ENCODE results near the gene ILK.

Gene ILK

DNA sequence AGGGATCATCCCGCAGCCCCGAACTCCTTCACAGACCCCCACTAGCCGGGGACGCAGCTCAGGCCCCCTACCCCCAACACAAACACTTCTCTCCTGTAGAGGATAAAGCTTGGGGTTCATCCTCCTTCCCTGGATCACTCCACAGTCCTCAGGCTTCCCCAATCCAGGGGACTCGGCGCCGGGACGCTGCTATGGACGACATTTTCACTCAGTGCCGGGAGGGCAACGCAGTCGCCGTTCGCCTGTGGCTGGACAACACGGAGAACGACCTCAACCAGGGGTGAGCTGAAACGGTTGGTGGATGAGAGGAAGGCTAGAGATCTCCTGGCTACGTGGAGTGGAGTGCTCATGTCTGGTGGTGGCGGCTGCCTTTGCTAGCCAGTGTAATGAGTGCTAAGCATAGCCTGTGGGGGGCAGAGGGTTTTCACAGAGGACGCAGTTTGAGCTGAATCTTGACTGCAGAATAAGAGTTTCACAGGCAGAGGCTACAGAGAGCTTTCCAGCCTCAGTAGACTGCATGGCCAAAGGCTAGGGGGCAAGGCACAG lies 580 bp downstream of the ILK start:
- Histone ChIP-seq H3K27ac (peak overlapping the region; percentile 80), H3K36me3 (peaks cover 48% of the 10 kb centered on the region), H3K4me1 (peaks cover 52% of the 10 kb centered on the region), H3K9ac (peak overlapping the region; percentile 88), H3K27me3 (no peaks in the 10 kb centered on the region), H3K4me3 (peak overlapping the region; percentile 80), H3K4me2 (peak overlapping the region; percentile 96), H4K20me1 (peaks cover 56% of the 10 kb centered on the region), H3K9me3 (no peaks in the 10 kb centered on the region)
- TF ChIP-seq Cebpa-rat (IDR thresholded peaks at IDR 0.05) = no peak

DNA sequence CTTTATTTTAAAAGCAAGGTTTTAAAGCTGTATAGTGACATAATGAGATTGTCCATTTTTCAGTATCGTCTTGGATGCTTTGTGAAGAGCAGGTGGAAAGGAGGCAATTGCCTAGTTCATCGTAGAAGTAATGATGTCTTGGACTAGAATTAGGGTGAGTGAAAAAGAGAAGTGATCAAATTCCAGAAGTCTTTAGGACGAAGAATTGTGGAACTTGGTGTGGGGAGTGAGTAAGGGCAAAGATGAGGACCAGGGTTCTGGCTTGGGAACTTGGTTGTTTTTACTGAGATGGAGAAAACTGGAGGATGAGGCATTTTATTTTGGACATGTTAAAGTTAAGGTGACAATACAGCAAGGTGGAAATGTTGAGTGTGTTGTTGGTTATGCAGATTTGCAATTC lies 1.2 kb downstream of the ILK start:
- H3K27me3 ChIP-seq = no peaks in the 10 kb centered on the region
- peaks cover 50% of the 10 kb centered on the region for H4K20me1 ChIP-seq
- no peaks in the 10 kb centered on the region for H3K9me3 ChIP-seq
- H3K36me3 ChIP-seq = peaks cover 48% of the 10 kb centered on the region
- no peak for TF ChIP-seq Cebpa-rat (IDR thresholded peaks at IDR 0.05)
- peaks cover 52% of the 10 kb centered on the region for H3K4me1 ChIP-seq
- H3K27ac ChIP-seq = no peak overlapping the region
- H3K9ac ChIP-seq = peak overlapping the region; percentile 88
- peak overlapping the region; percentile 96 for H3K4me2 ChIP-seq
- peak overlapping the region; percentile 80 for H3K4me3 ChIP-seq

DNA sequence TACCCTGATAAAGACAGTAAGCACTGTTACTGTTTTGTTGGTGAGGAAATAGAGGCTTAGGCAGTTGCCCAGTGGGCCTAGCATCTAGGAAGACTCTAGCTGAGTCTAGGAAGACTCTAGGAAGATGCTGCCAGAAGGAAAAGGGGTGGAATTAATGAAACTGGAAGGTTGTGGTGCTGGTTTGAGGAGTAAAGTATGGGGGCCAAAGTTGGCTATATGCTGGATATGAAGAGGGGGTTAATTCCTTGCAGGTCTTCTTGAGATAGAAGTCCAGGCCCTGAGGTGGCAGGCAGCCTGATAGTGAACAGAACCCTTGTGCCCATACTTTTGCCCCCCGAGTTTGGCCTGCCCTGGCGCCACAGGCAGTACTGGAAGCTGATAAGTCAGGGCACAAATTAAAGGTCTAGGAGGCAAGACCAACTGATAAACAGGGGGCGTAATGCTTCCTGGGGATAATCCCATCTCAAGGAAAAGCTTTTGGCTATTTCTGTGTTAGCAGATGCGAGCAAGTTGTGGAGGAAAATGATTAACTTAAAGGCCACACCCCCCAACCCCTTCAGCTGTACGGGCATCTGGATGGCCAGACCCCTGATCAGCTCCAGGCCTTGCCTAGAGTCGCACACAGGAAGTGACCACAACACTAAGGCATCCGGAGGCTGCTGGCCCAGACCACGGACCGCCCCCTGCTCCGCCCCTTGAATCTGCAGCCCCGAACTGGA lies 3.1 kb downstream of the ILK start:
- Histone ChIP-seq H3K27me3 (no peaks in the 10 kb centered on the region; the same call in 1 of the 2 replicates), H3K4me3 (no peak overlapping the region), H3K9me3 (no peaks in the 10 kb centered on the region), H3K36me3 (peaks cover 44% of the 10 kb centered on the region), H3K4me2 (peak overlapping the region; percentile 96), H3K4me1 (peaks cover 60% of the 10 kb centered on the region), H3K27ac (peak overlapping the region; percentile 56), H4K20me1 (peaks cover 44% of the 10 kb centered on the region), H3K9ac (peak overlapping the region; percentile 59; the same call in 1 of the 2 replicates)
- TF ChIP-seq Cebpa-rat (IDR thresholded peaks at IDR 0.05) = no peak

DNA sequence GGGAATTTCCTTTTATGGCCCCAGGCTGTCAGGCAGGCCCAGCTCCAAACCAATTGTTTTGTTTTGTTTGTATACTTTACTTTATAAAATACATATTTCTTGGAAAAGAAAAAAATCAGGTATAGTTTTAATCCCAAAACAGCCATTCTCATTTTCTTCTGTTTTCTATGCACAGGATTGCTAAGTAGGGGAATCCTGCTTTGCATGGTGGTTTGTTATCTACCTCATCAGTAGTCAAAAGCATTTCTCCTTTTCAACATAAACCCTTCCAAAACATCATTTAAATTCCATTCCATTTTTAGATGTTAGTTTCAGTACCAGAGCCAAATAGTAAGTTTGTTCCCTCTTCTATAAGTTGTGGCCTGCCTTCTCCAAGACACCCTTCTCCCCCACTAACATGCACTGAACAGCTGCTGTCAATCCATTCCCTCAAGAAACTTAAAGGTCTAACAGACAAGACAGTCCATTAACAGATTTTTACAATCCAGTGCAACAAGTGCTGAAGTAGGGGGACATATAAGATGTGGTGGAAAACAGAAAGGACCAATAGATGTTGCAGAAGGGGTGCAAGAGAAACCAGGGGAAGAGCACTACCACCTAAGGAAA lies 3.7 kb downstream of the ILK start:
- Histone ChIP-seq H3K9ac (0 out of 2 replicates have a peak overlapping the region, but pooled peaks have one; percentile 59), H3K27ac (peak overlapping the region; percentile 56), H3K4me2 (peak overlapping the region; percentile 96), H3K4me3 (no peak overlapping the region), H3K9me3 (no peaks in the 10 kb centered on the region), H4K20me1 (peaks cover 40% of the 10 kb centered on the region), H3K4me1 (peaks cover 53% of the 10 kb centered on the region), H3K36me3 (peaks cover 38% of the 10 kb centered on the region), H3K27me3 (no peaks in the 10 kb centered on the region; the same call in 1 of the 2 replicates)
- TF ChIP-seq Cebpa-rat (IDR thresholded peaks at IDR 0.05) = no peak

DNA sequence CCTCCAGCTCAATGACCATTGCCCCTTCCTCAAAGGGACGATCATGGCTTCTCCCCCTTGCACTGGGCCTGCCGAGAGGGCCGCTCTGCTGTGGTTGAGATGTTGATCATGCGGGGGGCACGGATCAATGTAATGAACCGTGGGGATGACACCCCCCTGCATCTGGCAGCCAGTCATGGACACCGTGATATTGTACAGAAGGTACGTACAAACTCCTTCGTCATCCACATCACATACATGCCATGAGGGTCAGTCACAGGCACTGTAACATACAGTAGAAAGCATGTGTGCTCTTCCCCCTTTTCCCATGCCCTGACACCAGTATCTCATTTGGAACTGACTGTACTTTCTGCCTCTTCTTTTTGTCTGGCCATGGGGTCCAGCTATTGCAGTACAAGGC lies 4.4 kb downstream of the ILK start:
- H3K4me2 ChIP-seq = no peak overlapping the region
- H3K27me3 ChIP-seq = no peaks in the 10 kb centered on the region; the same call in 1 of the 2 replicates
- TF ChIP-seq Cebpa-rat (IDR thresholded peaks at IDR 0.05) = no peak
- H3K36me3 ChIP-seq = peaks cover 38% of the 10 kb centered on the region
- H3K27ac ChIP-seq = no peak overlapping the region
- H3K9ac ChIP-seq = no peak overlapping the region
- peaks cover 53% of the 10 kb centered on the region for H3K4me1 ChIP-seq
- no peak overlapping the region for H3K4me3 ChIP-seq
- peaks cover 33% of the 10 kb centered on the region; the same call in 1 of the 2 replicates for H4K20me1 ChIP-seq
- no peaks in the 10 kb centered on the region for H3K9me3 ChIP-seq

- Histone ChIP-seq H3K27ac (no peak overlapping the region), H3K4me3 (no peak overlapping the region), H3K36me3 (peaks cover 39% of the 10 kb centered on the region), H4K20me1 (peaks cover 33% of the 10 kb centered on the region; the same call in 1 of the 2 replicates), H3K9me3 (no peaks in the 10 kb centered on the region), H3K27me3 (no peaks in the 10 kb centered on the region; the same call in 1 of the 2 replicates), H3K9ac (no peak overlapping the region), H3K4me1 (peaks cover 59% of the 10 kb centered on the region), H3K4me2 (no peak overlapping the region)
- TF ChIP-seq Cebpa-rat (IDR thresholded peaks at IDR 0.05) = no peak
Measured at GRCh38 chr11:6608726-6609501, 5.3 kb downstream of the ILK start.

DNA sequence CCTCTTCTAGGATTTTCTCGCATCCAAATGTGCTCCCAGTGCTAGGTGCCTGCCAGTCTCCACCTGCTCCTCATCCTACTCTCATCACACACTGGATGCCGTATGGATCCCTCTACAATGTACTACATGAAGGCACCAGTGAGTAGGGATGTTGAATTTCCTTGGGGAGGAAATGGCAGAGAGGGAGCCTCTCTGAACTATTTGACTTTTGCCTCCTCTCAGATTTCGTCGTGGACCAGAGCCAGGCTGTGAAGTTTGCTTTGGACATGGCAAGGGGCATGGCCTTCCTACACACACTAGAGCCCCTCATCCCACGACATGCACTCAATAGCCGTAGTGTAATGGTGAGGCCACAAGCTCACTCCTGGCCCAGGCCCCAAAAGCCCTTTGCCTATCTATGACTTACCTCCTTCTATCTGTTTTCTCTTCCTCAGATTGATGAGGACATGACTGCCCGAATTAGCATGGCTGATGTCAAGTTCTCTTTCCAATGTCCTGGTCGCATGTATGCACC lies 6.0 kb downstream of the ILK start:
- no peak overlapping the region for H3K9ac ChIP-seq
- H3K36me3 ChIP-seq = peaks cover 45% of the 10 kb centered on the region
- H3K4me1 ChIP-seq = peaks cover 56% of the 10 kb centered on the region

GRCh38 chr11:6610591-6610990 lies 7.0 kb downstream of the ILK start:
- H3K4me3 ChIP-seq = peak overlapping the region; percentile 92
- peaks cover 26% of the 10 kb centered on the region; the same call in 1 of the 2 replicates for H4K20me1 ChIP-seq
- peaks cover 55% of the 10 kb centered on the region for H3K36me3 ChIP-seq
- no peaks in the 10 kb centered on the region for H3K9me3 ChIP-seq
- peak overlapping the region; percentile 98 for H3K4me2 ChIP-seq
- H3K27ac ChIP-seq = peak overlapping the region; percentile 91; the same call in 1 of the 2 replicates
- peaks cover 46% of the 10 kb centered on the region for H3K4me1 ChIP-seq
- no peak for TF ChIP-seq Cebpa-rat (IDR thresholded peaks at IDR 0.05)
- H3K27me3 ChIP-seq = no peaks in the 10 kb centered on the region; the same call in 1 of the 2 replicates
- H3K9ac ChIP-seq = peak overlapping the region; percentile 94

More for the DNA sequence above, 6.0 kb downstream of the ILK start:
- no peak overlapping the region for H3K4me3 ChIP-seq
- H3K9me3 ChIP-seq = no peaks in the 10 kb centered on the region
- no peak overlapping the region for H3K4me2 ChIP-seq
- H4K20me1 ChIP-seq = peaks cover 33% of the 10 kb centered on the region; the same call in 1 of the 2 replicates
- H3K27me3 ChIP-seq = no peaks in the 10 kb centered on the region; the same call in 1 of the 2 replicates
- no peak overlapping the region for H3K27ac ChIP-seq
- no peak for TF ChIP-seq Cebpa-rat (IDR thresholded peaks at IDR 0.05)

Measured in BLaER1 (cell line).